Spleen (tissue), 11 donors: ENCODE data around the gene SMARCAD1. TPM values are rescaled to one million over a fixed set of nuclear protein-coding genes. Genes with fewer than 3 reads are reported as not detected.
"Not testable (repeated sequence)": the region's sequence is repeated elsewhere in the genome, so short reads cannot be mapped to it uniquely, and the experiment has no call there.

Experiments used
- DNase-seq: peaks from one replicate; pipeline ENCODE4 v3.0.0-alpha.2; 2020
- H3K27ac ChIP-seq, 8 donors: fragments of 200-600 bp; sonication (generic) in 7 of 8; 1 replicate in 4 of 8; 2 replicates in 4 of 8; pipeline versions ENCODE4 v1.5.0 to v1.8.0; 2016 to 2021; ENCODE audit warnings: inconsistent platforms in 4 of 8, mild to moderate bottlenecking in 4 of 8, moderate library complexity in 1 of 8
- H3K27me3 ChIP-seq, 7 donors: fragments of 200-600 bp; sonication (generic) in 6 of 7; replicated peaks in 1 of 7; 1 replicate in 4 of 7; 2 replicates in 3 of 7; pipeline versions ENCODE4 v1.5.0 to v1.8.0; 2016 to 2021; ENCODE audit warnings: inconsistent platforms in 3 of 7, mild to moderate bottlenecking in 1 of 7
- H3K36me3 ChIP-seq, 6 donors: fragments of 200-600 bp; sonication (generic) in 5 of 6; 1 replicate in 4 of 6; 2 replicates in 2 of 6; pipeline versions ENCODE4 v1.5.0 to v1.8.0; 2016 to 2021; ENCODE audit warnings: inconsistent platforms in 2 of 6
- H3K4me1 ChIP-seq, 6 donors: fragments of 200-600 bp; sonication (generic) in 5 of 6; 1 replicate in 3 of 6; 2 replicates in 3 of 6; pipeline versions ENCODE4 v1.5.0 to v1.8.0; 2016 to 2021; ENCODE audit warnings: inconsistent platforms in 3 of 6
- H3K4me3 ChIP-seq, 8 donors: fragments of 200-600 bp; sonication (generic) in 7 of 8; 1 replicate in 4 of 8; 2 replicates in 4 of 8; pipeline versions ENCODE4 v1.5.0 to v1.8.0; 2016 to 2021; ENCODE audit warnings: inconsistent platforms in 4 of 8, mild to moderate bottlenecking in 4 of 8, moderate library complexity in 2 of 8
- H3K9me3 ChIP-seq, 8 donors: fragments of 200-600 bp; sonication (generic) in 7 of 8; 1 replicate in 4 of 8; 2 replicates in 4 of 8; pipeline versions ENCODE4 v1.5.0 to v1.8.0; 2016 to 2021; ENCODE audit warnings: inconsistent platforms in 4 of 8
- CTCF ChIP-seq, 11 experiments: fragments of 200-600 bp in 7 of 11; fragments of 450-650 bp in 4 of 11; sonication (generic) in 4 of 11; IDR thresholded peaks in 8 of 11; conservative IDR thresholded peaks in 3 of 11; 1 replicate in 7 of 11; 2 replicates in 4 of 11; pipeline versions ENCODE4 v1.4.0 to v1.8.0; 2016 to 2021; ENCODE audit warnings: antibody characterized with exemption in 11 of 11, inconsistent platforms in 4 of 11, mild to moderate bottlenecking in 1 of 11
- POLR2A ChIP-seq, 3 donors: fragments of 450-650 bp; IDR thresholded peaks; one replicate each; pipeline ENCODE4 v1.5.1; 2017; ENCODE audit warnings: antibody characterized with exemption in 3 of 3, mild to moderate bottlenecking in 1 of 3
- POLR2AphosphoS5 ChIP-seq, 3 donors: sonication (generic); formaldehyde crosslinking; IDR thresholded peaks; one replicate each; pipeline ENCODE4 v1.5.1; 2017; ENCODE audit warnings: antibody characterized with exemption in 3 of 3
- WGBS, 5 donors: extraction: QIAGEN DNeasy Blood & Tissue Kit in 3 of 5; methylation state at CpG; one replicate each; pipeline versions ENCODE4 v1.1.5 to v1.1.7; 2013 to 2018; 5-methylcytosine and 5-hydroxymethylcytosine counted together
- intact Hi-C: fragments of 100-400 bp; cut with DNase I; formaldehyde crosslinking; loops from one replicate; pipeline ENCODE4 v1.15.0; 2023; ENCODE audit warnings: low total_unique reads
- polyA plus RNA-seq, 3 donors: library from polyadenylated mRNA; stranded (reverse); fragments of 200-250 nt; gene quantifications; one replicate each; pipeline ENCODE4 v1.2.1, GENCODE V29; 2013
- total RNA-seq, 7 donors: library from RNA; depleted of rRNA in 3 of 7; stranded (reverse); fragments of >200 nt in 3 of 7; fragmentation: NEBNext Ultra II Directional in 4 of 7; extraction: Animal tissue kit (Norgen Biotek cat#: 25700) in 4 of 7; gene quantifications; one replicate each; pipeline versions ENCODE4 v1.1.0 to v1.2.1, GENCODE V29; 2016 to 2021
- donor health status: healthy with polysubstance abuse.
- donor health status: DM: no; HTN: no; CAD: no; lungs with moderate emphysema.
- donor health status: DM: no; HTN: no; CAD: no.
- donor health status: Bipolar disorder and iron deficiency.
- donor health status: healthy.
- donor health status: DM: no; HTN: no; CAD: no.
- donor health status: DM: yes; HTN: yes; CAD: no.

SMARCAD1 gene
- total and polyA plus RNA-seq, 10 donors, result 8.5 to 34.9 (median 25.5) TPM

- Histone ChIP-seq H3K9me3 (no peaks in the 10 kb centered on the region), H3K27ac (no peak overlapping the region), H3K4me3 (no peak overlapping the region), H3K36me3 (peaks cover 2 to 98% (median 55%) of the 10 kb centered on the region in 6 donors), H3K27me3 (no peaks in the 10 kb centered on the region), H3K4me1 (no peaks in the 10 kb centered on the region)
- intact Hi-C loops, result no loop called here
- 78 to 89% (median 85%) methylated on average over 1 of the region's 1 CpG for WGBS, 5 donors
- DNase-seq, result no peak
- TF ChIP-seq POLR2A (IDR thresholded peaks at IDR 0.05) (no peak), CTCF (IDR thresholded peaks at IDR 0.05 in 8 of 11, conservative IDR thresholded peaks at IDR 0.05 in 3 of 11) (no peak), POLR2AphosphoS5 (IDR thresholded peaks at IDR 0.05) (no peak)
Observed at GRCh38 chr4:94284889-94285288, 77.2 kb downstream of the SMARCAD1 start.

- intact Hi-C loops, result no loop called here
- Histone ChIP-seq H3K36me3 (peaks cover 2 to 98% (median 58%) of the 10 kb centered on the region in 6 donors), H3K27ac (no peak overlapping the region), H3K4me3 (no peak overlapping the region), H3K9me3 (no peaks in the 10 kb centered on the region), H3K27me3 (no peaks in the 10 kb centered on the region), H3K4me1 (no peaks in the 10 kb centered on the region)
- WGBS, 5 donors, result 97 to 98% (median 98%) methylated on average over 4 of the region's 4 CpGs
- DNase-seq, result no peak
- TF ChIP-seq POLR2A (IDR thresholded peaks at IDR 0.05), result no peak
- TF ChIP-seq CTCF (IDR thresholded peaks at IDR 0.05 in 8 of 11, conservative IDR thresholded peaks at IDR 0.05 in 3 of 11), result no peak
- TF ChIP-seq POLR2AphosphoS5 (IDR thresholded peaks at IDR 0.05), result no peak
Observed at GRCh38 chr4:94285666-94286065, 78.0 kb downstream of the SMARCAD1 start.

- TF ChIP-seq POLR2AphosphoS5 (IDR thresholded peaks at IDR 0.05) (no peak), CTCF (IDR thresholded peaks at IDR 0.05 in 8 of 11, conservative IDR thresholded peaks at IDR 0.05 in 3 of 11) (no peak), POLR2A (IDR thresholded peaks at IDR 0.05) (no peak)
- 91 to 97% (median 94%) methylated on average over 2 of the region's 2 CpGs for WGBS, 5 donors
- H3K36me3 ChIP-seq, result peaks cover 0 to 74% (median 32%) of the 10 kb centered on the region in 6 donors
- H3K4me1 ChIP-seq, result no peaks in the 10 kb centered on the region
- no peak overlapping the region for H3K27ac ChIP-seq
- H3K27me3 ChIP-seq, result no peaks in the 10 kb centered on the region
- no peak overlapping the region for H3K4me3 ChIP-seq
- intact Hi-C loops, result no loop called here
- DNase-seq, result no peak
- H3K9me3 ChIP-seq, result no peaks in the 10 kb centered on the region
Observed at GRCh38 chr4:94290245-94290644, 82.6 kb downstream of the SMARCAD1 start.

GRCh38 chr4:94293981-94294380 lies 86.3 kb downstream of the SMARCAD1 start:
- peaks cover 0 to 38% (median 20%) of the 10 kb centered on the region in 6 donors for H3K36me3 ChIP-seq
- H3K4me3 ChIP-seq, H3K9me3 ChIP-seq, H3K27me3 ChIP-seq, DNase-seq, intact Hi-C loops, H3K27ac ChIP-seq, H3K4me1 ChIP-seq: not testable (repeated sequence)
- 92 to 98% (median 96%) methylated on average over 4 of the region's 4 CpGs for WGBS, 5 donors

GRCh38 chr4:94295473-94295872 lies 87.8 kb downstream of the SMARCAD1 start:
- H3K4me1 ChIP-seq, DNase-seq, H3K27me3 ChIP-seq, H3K9me3 ChIP-seq, H3K27ac ChIP-seq, H3K4me3 ChIP-seq, intact Hi-C loops: not testable (repeated sequence)
- WGBS, 5 donors, result 39 to 72% (median 68%) methylated on average over 6 of the region's 6 CpGs
- peaks cover 0 to 24% (median 10%) of the 10 kb centered on the region in 6 donors for H3K36me3 ChIP-seq
